ENCODE measurements around the gene AZGP1.
"Not testable (repeated sequence)": the region's sequence is repeated elsewhere in the genome, so short reads cannot be mapped to it uniquely, and the experiment has no call there.

The AZGP1 gene

DNA sequence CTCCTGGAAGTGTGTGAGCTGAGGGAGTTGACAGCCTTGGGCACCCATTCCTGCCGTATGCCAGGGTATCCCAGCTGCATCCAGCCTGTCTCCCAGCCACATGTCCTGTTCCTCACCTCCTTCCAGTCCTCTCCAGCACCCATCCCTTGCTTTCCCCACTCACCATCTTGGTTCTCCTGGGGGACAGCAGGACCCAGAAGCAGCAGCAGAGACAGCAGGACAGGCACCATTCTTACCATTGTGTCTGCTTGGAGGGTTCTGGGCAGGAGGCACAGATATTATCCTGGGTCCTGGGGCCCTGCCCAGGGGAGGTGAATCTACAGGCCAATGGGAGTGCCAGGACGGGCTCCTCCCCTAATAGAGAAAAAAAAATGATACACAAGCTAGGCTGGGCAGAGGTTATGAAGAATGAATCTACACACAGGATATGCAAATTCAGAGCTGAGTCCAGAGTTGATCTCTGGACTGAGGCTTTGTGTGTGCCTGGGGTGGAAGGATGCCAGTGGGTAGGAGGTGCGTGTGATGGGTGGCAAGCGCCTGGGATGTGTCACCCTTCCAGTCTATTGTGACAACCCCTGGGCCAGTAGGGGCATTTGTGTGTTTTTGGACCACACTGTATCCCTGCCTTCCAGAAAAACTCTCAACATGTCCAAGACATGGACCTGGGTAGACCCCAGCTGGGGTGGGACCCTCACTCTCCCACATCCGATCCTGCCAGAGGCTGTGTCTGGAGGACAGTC is at the start of gene AZGP1:
AZGP1 (minus strand) TSS at position 250 of the 740 bp plus-strand sequence; CDS start at position 239, 11 bp downstream.
- DNase-seq = peak; percentile 97 to 99

DNA sequence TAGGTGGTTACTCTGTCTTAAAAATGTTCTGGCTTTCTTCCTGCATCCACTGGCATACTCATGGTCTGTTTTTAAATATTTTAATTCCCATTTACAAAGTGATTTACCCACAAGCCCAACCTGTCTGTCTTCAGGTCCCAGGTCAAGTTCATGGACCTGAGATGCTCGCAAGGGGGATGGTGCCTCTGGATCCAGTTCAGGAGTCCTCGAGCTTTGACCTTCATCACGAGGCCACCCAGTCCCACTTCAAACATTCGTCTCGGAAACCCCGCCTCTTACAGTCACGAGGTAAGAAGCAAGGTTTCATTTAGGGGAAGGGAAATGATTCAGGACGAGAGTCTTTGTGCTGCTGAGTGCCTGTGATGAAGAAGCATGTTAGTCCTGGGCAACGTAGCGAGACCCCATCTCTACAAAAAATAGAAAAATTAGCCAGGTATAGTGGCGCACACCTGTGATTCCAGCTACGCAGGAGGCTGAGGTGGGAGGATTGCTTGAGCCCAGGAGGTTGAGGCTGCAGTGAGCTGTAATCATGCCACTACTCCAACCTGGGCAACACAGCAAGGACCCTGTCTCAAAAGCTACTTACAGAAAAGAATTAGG is 48.3 kb upstream of the AZGP1 start:
- DNase-seq = no peak

DNA sequence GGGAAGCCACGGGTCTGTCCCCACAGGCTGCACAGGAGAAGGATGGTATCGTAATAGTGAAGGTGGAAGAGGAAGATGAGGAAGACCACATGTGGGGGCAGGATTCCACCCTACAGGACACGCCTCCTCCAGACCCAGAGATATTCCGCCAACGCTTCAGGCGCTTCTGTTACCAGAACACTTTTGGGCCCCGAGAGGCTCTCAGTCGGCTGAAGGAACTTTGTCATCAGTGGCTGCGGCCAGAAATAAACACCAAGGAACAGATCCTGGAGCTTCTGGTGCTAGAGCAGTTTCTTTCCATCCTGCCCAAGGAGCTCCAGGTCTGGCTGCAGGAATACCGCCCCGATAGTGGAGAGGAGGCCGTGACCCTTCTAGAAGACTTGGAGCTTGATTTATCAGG is 47.7 kb upstream of the AZGP1 start:
- DNase-seq = no peak

GRCh38 chr7:100022621-100023020 is 46.8 kb upstream of the AZGP1 start:
- DNase-seq = peak in 1 of 2 experiments; percentile 15

GRCh38 chr7:100021297-100021696 is 45.5 kb upstream of the AZGP1 start:
- no peak for DNase-seq

DNA sequence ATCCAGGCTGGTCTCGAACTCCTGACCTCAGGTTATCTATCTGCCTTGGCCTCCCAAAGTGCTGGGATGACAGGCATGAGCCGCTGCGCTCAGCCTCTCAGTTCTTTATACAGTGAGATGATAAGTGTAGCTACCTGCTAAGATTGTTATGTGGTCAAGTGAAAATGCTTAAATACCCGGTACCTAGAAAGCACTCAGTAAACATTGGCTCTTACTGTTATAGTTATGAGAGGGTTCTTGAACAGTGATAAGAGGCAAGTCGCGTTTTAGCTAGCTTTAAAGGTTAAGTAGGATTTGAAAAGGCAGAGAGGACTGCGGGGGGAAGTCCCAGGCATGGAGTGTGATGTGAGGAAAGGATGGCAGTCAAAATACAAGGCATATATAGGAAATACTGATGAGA is 44.1 kb upstream of the AZGP1 start:
- DNase-seq = no peak

DNA sequence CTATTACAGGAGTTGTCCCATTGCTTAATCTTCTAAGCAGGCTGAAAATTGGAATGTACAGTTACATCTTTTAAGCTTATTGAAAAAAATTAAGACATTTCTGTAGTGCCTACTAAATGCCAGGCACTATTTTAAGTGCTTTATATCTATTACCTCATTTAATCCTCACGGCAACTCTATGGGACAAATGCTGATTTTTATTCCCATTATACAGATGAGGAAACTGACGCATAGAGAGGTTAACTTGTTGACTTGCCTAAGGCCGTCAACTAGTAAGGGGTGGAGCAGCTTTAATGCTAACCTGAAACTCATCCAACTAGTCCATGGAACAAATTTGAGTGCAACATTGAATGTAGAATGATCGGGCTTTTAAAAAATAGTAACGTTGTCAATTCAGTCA is 42.0 kb upstream of the AZGP1 start:
- no peak for DNase-seq

GRCh38 chr7:100017300-100017699 is 41.5 kb upstream of the AZGP1 start:
- no peak for DNase-seq

GRCh38 chr7:100016215-100016901 is 40.5 kb upstream of the AZGP1 start:
- DNase-seq = no peak

DNA sequence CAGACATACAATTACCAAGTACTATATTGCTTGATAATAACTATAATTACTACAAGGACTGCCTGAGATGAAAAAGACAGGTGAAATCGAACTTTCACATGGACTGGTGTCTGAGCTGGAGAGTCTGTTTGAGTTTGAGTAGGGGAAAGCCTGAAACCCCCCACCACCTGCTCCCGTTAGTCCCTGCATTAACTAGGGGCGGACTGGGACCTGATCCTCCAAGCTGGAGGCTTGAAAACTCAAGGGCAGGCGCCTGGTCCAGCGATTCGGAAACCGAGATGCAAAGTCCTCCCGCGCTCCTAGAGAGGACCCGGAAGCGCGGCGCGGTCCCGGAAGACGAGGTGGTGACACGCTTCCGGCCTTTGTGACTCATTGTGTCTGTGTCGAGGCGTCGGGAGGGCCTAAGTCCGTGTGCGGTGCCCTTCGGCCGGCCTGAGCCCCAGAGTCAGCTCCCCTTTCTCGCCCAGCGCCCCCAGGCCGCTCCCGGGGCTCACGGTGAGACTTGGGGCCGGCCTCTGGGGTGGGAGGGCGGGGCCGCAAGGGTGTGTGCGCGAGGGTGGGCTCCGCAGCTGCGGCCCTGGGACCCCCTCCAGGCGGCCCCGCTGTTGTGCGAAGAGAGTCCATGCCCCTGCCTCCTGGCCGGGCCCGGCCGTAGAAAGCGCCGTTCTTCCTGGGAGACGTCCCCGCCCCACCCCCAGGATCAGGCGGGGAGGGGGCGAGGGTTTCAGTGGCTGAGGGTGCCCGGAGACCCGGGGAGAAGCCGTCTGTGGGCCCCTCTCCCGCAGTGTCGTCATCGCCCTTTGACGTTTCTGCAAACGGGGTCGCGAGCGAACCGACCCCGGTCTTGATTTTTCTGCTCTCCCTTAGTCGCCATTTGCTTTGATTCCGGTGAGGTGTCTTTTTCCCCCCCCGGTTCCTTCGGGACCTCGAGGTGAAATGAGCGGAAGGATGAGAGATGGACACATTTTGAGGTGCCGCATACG is 39.7 kb upstream of the AZGP1 start, which contains the start of gene ZKSCAN1:
ZKSCAN1 (plus strand) TSS at position 365 of the 983 bp plus-strand sequence. CDS start 7,911 bp downstream, outside the sequence.
- DNase-seq = peak; percentile 92 to 97

GRCh38 chr7:100013328-100013676 is 37.5 kb upstream of the AZGP1 start:
- no peak for DNase-seq

- not testable (repeated sequence) for DNase-seq
Observed at GRCh38 chr7:100012385-100013327, 36.8 kb upstream of the AZGP1 start.

DNA sequence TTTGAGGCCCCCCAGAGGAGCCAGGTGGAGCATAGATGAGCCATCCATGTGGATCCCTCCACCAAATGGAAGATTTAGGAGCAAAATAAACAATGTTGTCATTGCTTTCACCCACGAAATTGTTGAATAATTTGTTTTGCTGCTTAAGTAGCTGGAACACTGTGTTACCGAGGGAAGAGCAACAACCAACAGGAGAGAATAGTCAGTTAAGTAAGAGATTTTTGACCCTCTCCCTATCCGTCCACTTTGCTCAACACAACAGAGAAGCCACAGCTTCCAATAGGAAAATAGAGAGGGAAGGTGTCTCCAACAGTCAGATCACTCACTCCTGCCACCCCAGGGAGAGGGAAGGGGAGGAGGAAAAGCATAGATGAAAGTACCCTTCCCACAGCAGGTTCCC is 35.7 kb upstream of the AZGP1 start:
- DNase-seq = no peak

DNA sequence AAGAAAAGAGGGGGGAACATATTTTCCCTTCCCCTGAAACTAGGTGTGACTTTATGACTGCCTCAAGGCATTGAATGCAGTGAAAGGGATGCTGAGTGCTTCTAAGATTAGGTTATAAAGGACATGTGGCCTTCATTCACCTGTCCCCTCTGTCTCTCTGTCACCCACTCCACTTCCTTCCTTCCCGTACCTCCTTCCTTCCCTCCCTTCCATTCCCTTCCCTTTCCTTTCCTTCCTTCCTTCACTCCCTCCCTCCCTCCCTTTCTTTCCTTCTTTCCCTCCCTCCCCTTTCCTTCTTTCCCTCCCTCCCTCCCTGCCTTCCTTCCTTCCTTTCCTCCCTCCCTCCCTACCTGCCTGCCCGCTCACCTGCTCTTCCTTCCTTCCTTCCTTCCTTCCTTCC is 35.1 kb upstream of the AZGP1 start:
- DNase-seq = no peak

DNA sequence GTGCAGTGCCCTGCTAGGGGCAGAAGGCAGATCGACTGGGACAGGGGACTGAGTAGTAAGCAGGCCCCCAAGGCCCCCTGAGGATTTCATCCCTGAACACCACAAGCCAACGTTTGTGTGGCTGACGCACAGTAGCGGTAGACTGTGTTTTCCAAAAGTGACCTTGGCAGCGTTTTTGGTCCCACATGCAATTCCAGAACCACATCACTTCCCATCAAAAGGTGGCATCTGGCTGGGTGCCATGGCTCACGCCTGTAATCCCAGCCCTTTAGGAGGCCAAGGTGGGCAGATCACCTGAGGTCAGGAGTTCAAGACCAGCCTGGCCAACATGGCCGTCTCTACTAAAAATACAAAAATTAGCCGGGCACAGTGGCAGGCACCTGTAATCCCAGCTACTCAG is 34.1 kb upstream of the AZGP1 start:
- not testable (repeated sequence) for DNase-seq

DNA sequence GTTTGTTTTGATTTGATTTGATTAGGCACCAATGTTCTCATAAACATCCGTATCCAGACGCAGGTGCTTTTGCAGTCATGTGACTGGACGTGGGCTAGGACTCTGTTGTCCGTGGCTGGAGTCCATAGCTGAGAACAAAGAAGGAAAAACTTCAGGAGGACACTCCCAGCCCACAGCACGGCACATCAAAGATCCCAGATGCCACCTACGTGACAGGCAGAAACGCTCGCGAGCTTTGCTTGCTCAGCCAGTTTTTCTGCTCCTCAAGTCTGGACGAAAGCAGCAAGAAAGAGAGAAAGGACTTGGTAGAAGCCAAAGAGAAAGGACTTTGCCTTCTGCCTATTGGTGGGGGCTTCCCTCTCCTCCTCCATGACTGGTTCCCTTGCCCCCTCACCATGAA is 32.7 kb upstream of the AZGP1 start:
- DNase-seq = no peak

DNA sequence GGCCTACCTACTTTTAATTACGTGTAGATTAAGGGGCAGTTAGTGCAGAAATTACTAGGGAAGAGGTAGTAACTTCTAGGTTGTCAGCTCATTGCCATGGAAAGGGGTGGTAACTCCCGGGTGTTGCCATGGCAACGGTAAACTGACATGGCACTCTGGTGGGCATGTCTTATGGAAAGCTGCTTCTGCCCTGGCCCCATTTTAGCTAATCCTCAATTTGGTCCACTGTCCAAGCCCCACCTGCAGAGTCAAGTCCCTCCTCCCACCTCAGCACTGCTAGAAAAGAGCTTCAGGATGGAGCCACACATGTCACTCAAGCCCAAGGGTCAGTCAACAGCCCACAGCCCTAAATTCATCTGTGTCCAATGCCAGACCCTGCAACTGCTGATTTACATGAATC is 32.1 kb upstream of the AZGP1 start:
- no peak for DNase-seq

- peak in 1 of 2 experiments; percentile 43 for DNase-seq
Observed at GRCh38 chr7:100003711-100004661, 28.2 kb upstream of the AZGP1 start.

DNA sequence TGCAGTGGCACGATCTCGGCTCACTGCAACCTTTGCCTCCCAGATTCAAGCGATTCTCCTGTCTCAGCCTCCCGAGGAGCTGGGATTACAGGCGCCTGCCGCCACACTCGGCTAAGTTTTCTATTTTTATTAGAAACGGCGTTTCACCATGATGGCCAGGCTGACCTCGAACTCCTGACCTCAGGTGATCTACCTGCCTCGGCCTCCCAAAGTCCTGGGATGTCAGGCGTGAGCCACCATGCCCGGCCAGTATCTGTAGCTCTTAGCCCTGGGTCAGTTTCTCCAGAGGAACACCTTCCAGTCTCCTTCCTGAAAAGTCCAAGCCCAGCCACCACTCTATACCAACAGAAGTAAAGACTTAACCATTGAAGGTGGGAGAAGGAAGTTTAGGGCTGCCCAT is 24.4 kb upstream of the AZGP1 start:
- no peak for DNase-seq

DNA sequence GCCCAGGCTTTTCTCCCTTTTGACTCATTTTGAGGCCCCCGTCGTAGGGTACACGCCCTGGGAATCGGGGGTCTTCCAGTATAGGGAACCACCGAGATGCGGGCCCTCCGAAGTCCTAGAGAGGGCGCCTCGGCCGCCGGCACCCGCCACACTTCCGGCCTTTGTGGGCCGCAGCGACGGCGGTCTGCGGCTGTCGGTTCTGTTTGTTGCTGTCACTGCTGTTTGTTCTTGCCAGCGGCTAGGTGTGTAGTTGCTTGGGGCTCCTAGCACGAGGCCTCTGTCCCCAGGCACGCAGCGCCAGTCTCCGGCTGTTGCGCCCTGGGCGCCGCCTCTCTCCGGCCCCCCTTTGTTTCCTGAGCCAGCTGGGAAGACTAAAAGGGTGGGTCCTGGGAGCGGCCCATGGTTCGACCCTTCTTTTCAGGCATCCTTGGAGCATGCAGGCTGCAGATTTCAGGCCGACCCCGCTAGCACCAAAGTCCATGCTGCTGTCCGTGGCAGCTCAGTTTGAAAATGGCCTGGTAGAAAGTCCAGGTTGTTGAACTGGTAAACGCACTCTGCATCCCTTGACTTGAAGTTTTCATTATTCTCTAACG is 21.8 kb upstream of the AZGP1 start:
- peak in 1 of 2 experiments; percentile 26 for DNase-seq
